Activated CD4-positive, alpha-beta T cell treated with anti-CD3 and anti-CD28 coated beads, Interleukin-2, amount 50 U/mL, for 16 hours (primary cell): ENCODE measurements around the gene CRACR2A.
A peak's percentile ranks its signal among the peaks of the same experiment; 100 is the strongest.

ENCODE experiments used
- DNase-seq: peaks from one replicate; pipeline ENCODE4 v3.0.0-alpha.2; 2020

Gene CRACR2A

GRCh38 chr12:3752096-3752709 is 706 bp downstream of the CRACR2A start:
- peak; percentile 86 for DNase-seq

- DNase-seq: peak; percentile 22
These were observed 1.5 kb downstream of the CRACR2A start for GRCh38 chr12:3751151-3752095.

GRCh38 chr12:3750616-3751015 is 2.3 kb downstream of the CRACR2A start:
- DNase-seq: no peak

GRCh38 chr12:3748620-3749019 is 4.3 kb downstream of the CRACR2A start:
- DNase-seq: no peak

GRCh38 chr12:3747976-3748619 is 4.8 kb downstream of the CRACR2A start:
- DNase-seq: no peak

- DNase-seq: no peak
These were observed 5.4 kb downstream of the CRACR2A start for GRCh38 chr12:3747543-3747942.

- DNase-seq: no peak
These were observed 6.2 kb downstream of the CRACR2A start for GRCh38 chr12:3746758-3747157.

GRCh38 chr12:3745152-3745551 is 7.8 kb downstream of the CRACR2A start:
- DNase-seq: peak; percentile 26

GRCh38 chr12:3744229-3744901 is 8.5 kb downstream of the CRACR2A start:
- peak; percentile 58 for DNase-seq

GRCh38 chr12:3743803-3744202 is 9.1 kb downstream of the CRACR2A start:
- DNase-seq: peak; percentile 93

- DNase-seq: no peak
These were observed 10.8 kb downstream of the CRACR2A start for GRCh38 chr12:3741882-3742672.

- no peak for DNase-seq
These were observed 12.3 kb downstream of the CRACR2A start for GRCh38 chr12:3740480-3741231.

GRCh38 chr12:3735432-3735831 is 17.5 kb downstream of the CRACR2A start:
- no peak for DNase-seq

GRCh38 chr12:3732901-3733300 is 20.0 kb downstream of the CRACR2A start:
- no peak for DNase-seq

- DNase-seq: no peak
These were observed 22.8 kb downstream of the CRACR2A start for GRCh38 chr12:3730111-3730510.

GRCh38 chr12:3728686-3729085 is 24.2 kb downstream of the CRACR2A start:
- peak; percentile 72 for DNase-seq

- peak; percentile 88 for DNase-seq
These were observed 24.9 kb downstream of the CRACR2A start for GRCh38 chr12:3727877-3728632.

GRCh38 chr12:3727354-3727753 is 25.6 kb downstream of the CRACR2A start:
- no peak for DNase-seq

GRCh38 chr12:3726456-3726855 is 26.5 kb downstream of the CRACR2A start:
- DNase-seq: no peak

GRCh38 chr12:3725388-3726115 is 27.4 kb downstream of the CRACR2A start:
- no peak for DNase-seq
